T follicular helper cell (primary cell): ENCODE results near the gene COMMD4.

Experiments used
- DNase-seq: peaks from one replicate; pipeline ENCODE4 v3.0.0-alpha.2; 2020; ENCODE audit warnings: low read depth

Gene COMMD4

GRCh38 chr15:75356006-75356405, 20.1 kb downstream of the COMMD4 start:
- DNase-seq: no peak

- no peak for DNase-seq
These were observed 20.7 kb downstream of the COMMD4 start for GRCh38 chr15:75356517-75356916.

GRCh38 chr15:75357976-75358673, 22.3 kb downstream of the COMMD4 start:
- DNase-seq: no peak

GRCh38 chr15:75358771-75359536, 23.1 kb downstream of the COMMD4 start:
- DNase-seq: no peak

- DNase-seq: no peak
These were observed 23.8 kb downstream of the COMMD4 start for GRCh38 chr15:75359537-75360250.

- no peak for DNase-seq
These were observed 24.5 kb downstream of the COMMD4 start for GRCh38 chr15:75360391-75360790.

GRCh38 chr15:75360856-75361255, 25.0 kb downstream of the COMMD4 start:
- no peak for DNase-seq

- no peak for DNase-seq
These were observed 25.6 kb downstream of the COMMD4 start for GRCh38 chr15:75361361-75361988.

GRCh38 chr15:75361989-75362641, 26.3 kb downstream of the COMMD4 start:
- DNase-seq: no peak

GRCh38 chr15:75362642-75363249, 26.9 kb downstream of the COMMD4 start:
- no peak for DNase-seq

- no peak for DNase-seq
These were observed 27.9 kb downstream of the COMMD4 start for GRCh38 chr15:75363786-75364185.

GRCh38 chr15:75364881-75365280, 29.0 kb downstream of the COMMD4 start:
- DNase-seq: no peak

GRCh38 chr15:75366163-75366562, 30.3 kb downstream of the COMMD4 start:
- no peak for DNase-seq

GRCh38 chr15:75367006-75367405, 31.1 kb downstream of the COMMD4 start:
- DNase-seq: no peak

- DNase-seq: no peak
These were observed 31.6 kb downstream of the COMMD4 start for GRCh38 chr15:75367406-75367912.

GRCh38 chr15:75367913-75368688, 32.2 kb downstream of the COMMD4 start, which contains the start of gene MAN2C1:
Gene MAN2C1, minus strand, starts transcription at chr15:75368607. Its CDS starts 24 bp downstream, at chr15:75368583.
- peak; percentile 86 for DNase-seq

GRCh38 chr15:75368689-75369239, 32.9 kb downstream of the COMMD4 start:
- no peak for DNase-seq

GRCh38 chr15:75369897-75370581, 34.2 kb downstream of the COMMD4 start:
- DNase-seq: no peak

GRCh38 chr15:75371486-75371885, 35.6 kb downstream of the COMMD4 start:
- DNase-seq: no peak
